GM12864 (cell line): ENCODE data around the gene KRTAP5-4.
"Not testable (repeated sequence)": the region's sequence is repeated elsewhere in the genome, so short reads cannot be mapped to it uniquely, and the experiment has no call there.

Experiments used
- DNase-seq: peaks from one replicate; pipeline ENCODE4 v3.0.0-alpha.2; 2011; ENCODE audit warnings: low read depth
- H3K4me3 ChIP-seq: 2 replicates; pipeline ENCODE4 v1.5.1; 2011; ENCODE audit warnings: mild to moderate bottlenecking, low read depth, low read length, control low read depth
- TF ChIP-seq, protein P1 (sequence below): IDR thresholded peaks from 2 replicates; pipeline ENCODE4 v1.5.1; 2011; ENCODE audit warnings: low read depth, mild to moderate bottlenecking, moderate library complexity, low read length, control low read depth, inconsistent platforms; ENCODE audit errors: missing control alignments

Gene KRTAP5-4

DNA sequence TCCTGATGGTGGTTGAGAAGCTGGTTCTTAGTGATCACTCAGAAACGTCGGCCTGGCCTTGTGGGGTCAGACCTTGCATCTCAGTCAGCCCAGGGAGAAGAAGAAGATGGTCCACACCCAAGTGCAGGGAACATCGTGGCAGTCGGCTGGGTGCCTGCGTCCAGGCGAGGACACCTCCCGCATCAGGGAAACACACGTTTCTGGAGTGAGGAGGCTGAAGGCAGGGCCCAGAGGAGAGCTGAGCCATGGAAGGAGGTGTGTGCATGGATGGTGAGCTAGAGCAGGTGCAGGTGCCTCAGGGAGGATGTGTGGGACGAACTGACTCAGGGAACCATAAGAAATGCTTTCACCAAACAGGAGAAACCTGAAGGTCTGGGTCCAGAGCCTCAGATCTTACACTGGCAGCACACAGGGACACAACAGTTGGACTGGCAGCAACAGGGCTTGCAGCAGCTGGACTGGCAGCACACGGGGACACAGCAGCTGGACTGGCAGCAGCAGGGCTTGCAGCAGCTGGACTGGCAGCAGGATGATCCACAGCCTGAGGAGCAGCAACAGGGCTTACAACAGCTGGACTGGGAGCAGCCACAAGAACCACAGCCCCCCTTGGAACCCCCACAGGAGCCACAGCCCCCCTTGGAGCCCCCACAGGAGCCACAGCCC lies 24.5 kb downstream of the KRTAP5-4 start:
- TF ChIP-seq, protein P1, sequence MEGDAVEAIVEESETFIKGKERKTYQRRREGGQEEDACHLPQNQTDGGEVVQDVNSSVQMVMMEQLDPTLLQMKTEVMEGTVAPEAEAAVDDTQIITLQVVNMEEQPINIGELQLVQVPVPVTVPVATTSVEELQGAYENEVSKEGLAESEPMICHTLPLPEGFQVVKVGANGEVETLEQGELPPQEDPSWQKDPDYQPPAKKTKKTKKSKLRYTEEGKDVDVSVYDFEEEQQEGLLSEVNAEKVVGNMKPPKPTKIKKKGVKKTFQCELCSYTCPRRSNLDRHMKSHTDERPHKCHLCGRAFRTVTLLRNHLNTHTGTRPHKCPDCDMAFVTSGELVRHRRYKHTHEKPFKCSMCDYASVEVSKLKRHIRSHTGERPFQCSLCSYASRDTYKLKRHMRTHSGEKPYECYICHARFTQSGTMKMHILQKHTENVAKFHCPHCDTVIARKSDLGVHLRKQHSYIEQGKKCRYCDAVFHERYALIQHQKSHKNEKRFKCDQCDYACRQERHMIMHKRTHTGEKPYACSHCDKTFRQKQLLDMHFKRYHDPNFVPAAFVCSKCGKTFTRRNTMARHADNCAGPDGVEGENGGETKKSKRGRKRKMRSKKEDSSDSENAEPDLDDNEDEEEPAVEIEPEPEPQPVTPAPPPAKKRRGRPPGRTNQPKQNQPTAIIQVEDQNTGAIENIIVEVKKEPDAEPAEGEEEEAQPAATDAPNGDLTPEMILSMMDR = no peak
- no peak for DNase-seq
- H3K4me3 ChIP-seq = no peak overlapping the region

DNA sequence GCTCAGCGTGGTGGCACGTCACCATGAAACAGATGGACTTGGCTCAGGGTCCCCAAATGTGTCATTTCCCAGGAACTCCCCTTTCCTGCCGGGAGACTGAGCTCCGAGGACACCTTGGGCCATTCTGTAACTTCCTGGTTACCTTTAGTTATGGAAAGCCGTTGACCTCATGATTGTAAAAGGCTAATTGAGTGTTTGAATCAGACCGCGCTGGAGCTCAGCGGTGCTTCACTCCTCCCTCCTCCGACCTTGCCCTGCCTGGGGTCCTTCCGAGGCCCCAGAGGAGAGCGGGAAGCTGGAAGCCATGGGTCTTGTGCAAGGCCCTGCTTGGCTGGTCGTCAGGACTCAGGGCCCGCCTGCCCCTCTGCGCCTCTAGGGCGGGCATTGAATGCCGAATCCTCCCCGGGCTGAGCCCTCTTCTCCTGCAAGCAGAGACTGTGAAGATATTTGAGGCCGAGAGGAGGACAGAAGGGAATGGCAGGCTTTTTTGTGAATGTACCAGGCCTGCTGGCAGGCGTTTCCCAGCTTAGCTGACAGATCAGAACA lies 25.3 kb downstream of the KRTAP5-4 start:
- DNase-seq, H3K4me3 ChIP-seq: not testable (repeated sequence)

DNA sequence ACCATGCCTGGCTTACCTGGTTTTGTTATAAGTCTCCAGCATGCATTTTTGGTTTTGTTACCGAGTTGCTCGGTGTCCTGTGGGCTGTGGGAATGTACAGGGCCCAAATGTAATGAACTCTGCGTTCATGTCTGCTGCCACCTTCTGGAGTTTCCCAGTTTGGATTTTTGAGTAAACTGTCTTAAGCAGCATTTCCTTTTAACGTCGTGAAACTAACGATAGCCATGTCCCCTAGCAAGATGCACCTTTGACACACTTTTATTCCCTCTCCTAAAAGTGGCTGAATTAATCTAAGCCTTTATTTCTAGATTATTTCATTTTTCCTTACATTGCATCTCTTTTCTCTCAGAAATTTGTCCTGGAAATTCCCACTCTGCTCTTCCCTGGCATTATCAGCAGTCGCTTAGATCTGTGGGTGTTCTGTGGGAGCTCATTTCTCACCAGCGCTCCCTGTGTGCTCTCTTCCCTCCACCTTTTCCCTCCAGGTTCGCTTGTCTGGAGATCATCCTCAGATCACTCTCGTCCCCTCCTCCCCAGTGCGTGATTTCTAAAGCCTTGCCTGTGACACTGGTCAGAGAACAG lies 25.9 kb downstream of the KRTAP5-4 start:
- not testable (repeated sequence) for DNase-seq, H3K4me3 ChIP-seq

DNA sequence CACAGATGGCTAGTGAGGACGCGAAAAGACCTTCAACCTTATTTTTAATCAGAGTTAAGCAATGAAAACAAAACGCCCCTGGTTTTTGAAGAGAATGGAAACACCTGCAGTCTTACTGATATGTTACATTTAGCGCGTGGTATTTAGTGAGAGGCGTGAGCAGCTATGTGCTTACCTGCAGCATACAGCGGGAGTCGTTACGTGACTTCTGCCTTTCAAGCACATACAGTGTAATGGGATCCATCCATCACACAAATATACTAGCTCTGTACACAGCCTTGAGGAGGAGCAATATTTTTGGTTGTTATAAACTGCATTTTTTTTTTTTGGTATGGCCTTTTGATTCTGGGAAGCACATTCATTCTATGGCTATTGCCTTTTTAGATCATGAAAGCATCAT lies 29.3 kb downstream of the KRTAP5-4 start:
- no peak for DNase-seq
- TF ChIP-seq, protein P1 = no peak

GRCh38 chr11:1589996-1590395 lies 31.9 kb downstream of the KRTAP5-4 start:
- DNase-seq = no peak
- no peak overlapping the region for H3K4me3 ChIP-seq
- TF ChIP-seq, protein P1 = no peak

More for the DNA sequence above, 29.3 kb downstream of the KRTAP5-4 start:
- H3K4me3 ChIP-seq = no peak overlapping the region

GRCh38 chr11:1589191-1589963 lies 32.6 kb downstream of the KRTAP5-4 start:
- peak; percentile 7 for DNase-seq

GRCh38 chr11:1586699-1587098 lies 35.2 kb downstream of the KRTAP5-4 start:
- DNase-seq = no peak
- no peak overlapping the region for H3K4me3 ChIP-seq
- TF ChIP-seq, protein P1 = no peak

More at GRCh38 chr11:1589191-1589963, 32.6 kb downstream of the KRTAP5-4 start:
- not testable (repeated sequence) for H3K4me3 ChIP-seq

- DNase-seq, H3K4me3 ChIP-seq: not testable (repeated sequence)
These were observed 37.1 kb downstream of the KRTAP5-4 start, which contains the start of gene KRTAP5-1 for GRCh38 chr11:1584661-1585370. TSS of gene KRTAP5-1 (minus strand) at chr11:1585283. CDS start at chr11:1585249, 34 bp downstream.

DNA sequence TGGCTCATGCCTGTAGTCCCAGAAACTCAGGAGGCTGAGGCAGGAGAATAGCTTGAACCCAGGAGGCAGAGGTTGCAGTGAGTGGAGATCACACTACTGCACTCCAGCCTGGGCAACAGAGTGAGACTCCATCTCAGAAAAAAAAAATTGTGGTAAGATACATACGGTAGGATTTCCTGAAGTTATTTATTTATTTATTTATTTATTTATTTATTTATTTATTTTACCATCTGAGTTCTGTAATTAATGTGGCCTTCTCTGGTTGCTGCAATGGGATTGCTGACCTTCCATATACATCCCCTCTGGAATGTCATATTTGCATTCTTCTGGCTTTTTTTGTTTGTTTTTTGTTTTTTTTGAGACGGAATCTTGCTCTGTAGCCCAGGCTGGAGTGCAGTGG lies 39.0 kb downstream of the KRTAP5-4 start:
- not testable (repeated sequence) for H3K4me3 ChIP-seq, DNase-seq
